GM13977 (cell line): ENCODE data around the gene OOSP3.
"Not testable (repeated sequence)": the region's sequence is repeated elsewhere in the genome, so short reads cannot be mapped to it uniquely, and the experiment has no call there.

Experiments
- DNase-seq: peaks from one replicate; pipeline ENCODE4 v3.0.0; 2012; ENCODE audit warnings: low spot score
- in situ Hi-C: fragments of 300-500 bp; cut with MboI; formaldehyde crosslinking; loops from one replicate; pipeline ENCODE4 v1.12.0; 2022; ENCODE audit warnings: low sequenced_read_pairs, low pct_unique_long_range_greater_than_20kb, mixed read lengths, inconsistent platforms; ENCODE audit not compliant: unreplicated experiment
- TF ChIP-seq, protein P1 (sequence below): IDR thresholded peaks from 2 replicates; pipeline ENCODE4 v1.5.1; 2012; ENCODE audit warnings: mild to moderate bottlenecking, control low read depth; ENCODE audit not compliant: insufficient read depth; ENCODE audit errors: extremely low read depth, missing control alignments

OOSP3 gene

DNA sequence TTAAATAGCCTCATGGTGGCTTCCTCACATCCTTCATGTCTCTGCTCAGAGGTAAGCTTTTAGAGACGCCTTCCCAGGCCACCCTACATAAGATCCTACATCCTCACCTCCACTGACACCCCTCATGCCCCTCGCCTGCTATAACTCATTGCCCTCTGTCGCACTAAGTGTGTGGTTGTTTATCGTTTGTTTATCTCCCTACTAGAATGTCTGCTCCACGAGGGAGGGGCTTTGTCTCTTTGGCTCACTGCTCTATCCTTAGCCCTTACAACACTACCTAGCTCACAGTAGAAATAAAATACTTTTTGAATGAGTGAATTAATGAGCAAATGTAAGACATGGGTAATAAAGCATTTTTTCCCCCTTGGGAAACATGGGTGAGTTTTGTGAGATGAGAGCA lies 32.0 kb upstream of the OOSP3 start:
- in situ Hi-C loops: no loop called here
- no peak for DNase-seq
- TF ChIP-seq, protein P1, sequence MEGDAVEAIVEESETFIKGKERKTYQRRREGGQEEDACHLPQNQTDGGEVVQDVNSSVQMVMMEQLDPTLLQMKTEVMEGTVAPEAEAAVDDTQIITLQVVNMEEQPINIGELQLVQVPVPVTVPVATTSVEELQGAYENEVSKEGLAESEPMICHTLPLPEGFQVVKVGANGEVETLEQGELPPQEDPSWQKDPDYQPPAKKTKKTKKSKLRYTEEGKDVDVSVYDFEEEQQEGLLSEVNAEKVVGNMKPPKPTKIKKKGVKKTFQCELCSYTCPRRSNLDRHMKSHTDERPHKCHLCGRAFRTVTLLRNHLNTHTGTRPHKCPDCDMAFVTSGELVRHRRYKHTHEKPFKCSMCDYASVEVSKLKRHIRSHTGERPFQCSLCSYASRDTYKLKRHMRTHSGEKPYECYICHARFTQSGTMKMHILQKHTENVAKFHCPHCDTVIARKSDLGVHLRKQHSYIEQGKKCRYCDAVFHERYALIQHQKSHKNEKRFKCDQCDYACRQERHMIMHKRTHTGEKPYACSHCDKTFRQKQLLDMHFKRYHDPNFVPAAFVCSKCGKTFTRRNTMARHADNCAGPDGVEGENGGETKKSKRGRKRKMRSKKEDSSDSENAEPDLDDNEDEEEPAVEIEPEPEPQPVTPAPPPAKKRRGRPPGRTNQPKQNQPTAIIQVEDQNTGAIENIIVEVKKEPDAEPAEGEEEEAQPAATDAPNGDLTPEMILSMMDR: no peak

DNA sequence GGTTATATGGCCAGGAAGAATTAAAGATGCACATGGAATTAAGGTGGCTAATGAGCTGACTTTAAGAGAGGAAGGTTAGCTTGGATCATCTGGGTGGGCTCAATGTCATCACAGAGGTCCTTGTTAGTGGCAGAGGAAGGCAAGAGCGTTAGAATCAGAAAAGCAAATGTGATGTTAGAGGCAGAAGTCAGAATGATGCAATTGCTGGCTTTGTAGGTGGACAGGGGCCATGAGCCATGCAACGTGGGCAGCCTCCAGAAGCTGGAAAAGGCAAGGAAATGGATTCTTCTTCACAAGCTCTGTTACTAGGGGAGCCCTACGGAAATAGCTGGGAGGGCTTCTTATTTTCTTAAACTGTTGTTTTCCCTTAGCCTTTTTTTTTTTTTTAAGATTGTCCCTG lies 31.0 kb upstream of the OOSP3 start:
- in situ Hi-C loops: no loop called here
- DNase-seq: no peak
- TF ChIP-seq, protein P1: no peak

DNA sequence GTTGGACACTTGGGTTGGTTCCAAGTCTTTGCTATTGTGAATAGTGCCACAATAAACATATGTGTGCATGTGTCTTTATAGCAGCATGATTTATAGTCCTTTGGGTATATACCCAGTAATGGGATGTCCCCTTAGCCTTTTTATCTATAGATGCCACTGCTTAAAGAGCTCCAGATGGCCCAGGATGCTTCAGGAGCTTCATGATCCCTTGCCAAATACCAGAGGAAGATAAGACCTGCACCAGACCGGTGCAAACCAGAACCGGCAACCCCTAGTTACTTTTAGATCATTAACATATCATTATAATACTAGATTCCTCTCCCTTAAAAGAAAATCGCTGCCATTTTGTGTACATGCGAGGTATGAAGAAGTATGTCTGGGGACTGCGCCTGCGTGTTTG lies 30.1 kb upstream of the OOSP3 start:
- in situ Hi-C loops, DNase-seq: not testable (repeated sequence)

DNA sequence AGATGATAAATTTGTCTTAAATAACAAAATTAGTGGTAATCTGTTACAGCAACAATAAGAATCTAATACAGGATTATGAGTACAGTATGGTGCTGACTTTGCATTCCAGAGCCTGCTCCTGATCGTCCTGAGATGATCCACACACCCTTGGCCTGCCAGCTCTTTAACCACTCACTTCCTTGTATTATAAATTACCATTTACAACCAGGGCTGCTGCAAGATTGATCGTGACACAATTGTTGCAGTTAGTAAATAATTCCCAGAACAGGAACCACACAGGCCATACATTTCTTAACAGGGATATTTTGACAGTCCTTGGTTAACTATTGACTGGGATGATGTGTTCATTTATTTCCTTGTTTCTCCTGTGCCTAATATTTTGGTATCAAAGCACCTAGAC lies 29.5 kb upstream of the OOSP3 start:
- DNase-seq: no peak
- TF ChIP-seq, protein P1: no peak
- in situ Hi-C loops: no loop called here

DNA sequence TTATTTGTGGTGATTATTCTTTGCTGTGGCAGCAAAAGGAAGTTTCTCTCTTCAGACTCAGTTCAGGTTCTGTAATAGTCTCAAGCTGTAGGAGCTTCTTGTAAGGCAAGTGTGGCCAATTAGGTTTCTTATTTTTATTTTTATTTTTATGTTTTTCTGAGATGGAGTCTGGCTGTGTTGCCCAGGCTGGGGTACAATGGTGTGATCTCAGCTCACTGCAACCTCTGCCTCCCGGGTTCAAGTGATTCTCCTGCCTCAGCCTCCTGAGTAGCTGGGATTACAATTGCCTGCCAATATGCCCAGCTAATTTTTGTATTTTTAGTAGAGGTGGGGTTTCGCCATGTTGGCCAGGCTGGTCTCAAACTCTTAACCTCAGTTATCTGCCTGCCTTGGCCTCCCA lies 29.0 kb upstream of the OOSP3 start:
- in situ Hi-C loops, DNase-seq: not testable (repeated sequence)

DNA sequence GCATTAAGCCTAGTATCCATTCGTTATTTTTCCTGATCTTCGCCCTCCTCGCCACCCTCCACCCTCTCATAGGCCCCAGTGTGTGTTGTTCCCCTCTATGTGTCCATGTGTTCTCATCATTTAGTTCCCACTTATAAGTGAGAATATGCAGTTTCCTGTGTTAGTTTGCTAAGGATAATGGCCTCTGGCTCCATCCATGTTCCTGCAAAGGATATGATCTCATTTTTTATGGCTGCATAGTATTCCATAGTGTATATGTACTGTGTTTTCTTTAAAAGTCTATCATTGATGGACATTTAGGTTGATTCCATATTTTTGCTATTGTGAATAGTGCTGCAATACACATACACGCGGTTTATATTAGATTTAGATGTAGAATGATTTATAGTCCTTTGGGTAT lies 27.2 kb upstream of the OOSP3 start:
- DNase-seq, in situ Hi-C loops: not testable (repeated sequence)

DNA sequence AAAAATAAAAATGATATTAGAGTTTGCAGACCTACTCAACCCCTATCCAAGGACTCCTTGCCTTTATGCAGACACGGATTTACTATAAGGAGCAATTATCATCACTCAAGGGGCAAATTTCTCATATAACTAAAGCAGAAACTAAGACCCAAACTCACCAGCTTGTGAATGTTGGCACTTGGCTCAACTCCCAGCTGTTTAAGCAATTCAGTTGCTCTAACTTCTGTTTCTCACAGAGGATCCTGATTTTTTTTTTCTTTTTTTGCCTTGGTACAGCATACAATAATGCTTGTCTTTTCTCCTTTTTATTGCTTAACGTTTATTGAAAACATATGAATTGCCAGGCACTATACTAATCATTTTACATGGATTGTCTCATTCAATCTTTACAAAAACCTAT lies 23.7 kb upstream of the OOSP3 start:
- TF ChIP-seq, protein P1: no peak
- in situ Hi-C loops: no loop called here
- no peak for DNase-seq

DNA sequence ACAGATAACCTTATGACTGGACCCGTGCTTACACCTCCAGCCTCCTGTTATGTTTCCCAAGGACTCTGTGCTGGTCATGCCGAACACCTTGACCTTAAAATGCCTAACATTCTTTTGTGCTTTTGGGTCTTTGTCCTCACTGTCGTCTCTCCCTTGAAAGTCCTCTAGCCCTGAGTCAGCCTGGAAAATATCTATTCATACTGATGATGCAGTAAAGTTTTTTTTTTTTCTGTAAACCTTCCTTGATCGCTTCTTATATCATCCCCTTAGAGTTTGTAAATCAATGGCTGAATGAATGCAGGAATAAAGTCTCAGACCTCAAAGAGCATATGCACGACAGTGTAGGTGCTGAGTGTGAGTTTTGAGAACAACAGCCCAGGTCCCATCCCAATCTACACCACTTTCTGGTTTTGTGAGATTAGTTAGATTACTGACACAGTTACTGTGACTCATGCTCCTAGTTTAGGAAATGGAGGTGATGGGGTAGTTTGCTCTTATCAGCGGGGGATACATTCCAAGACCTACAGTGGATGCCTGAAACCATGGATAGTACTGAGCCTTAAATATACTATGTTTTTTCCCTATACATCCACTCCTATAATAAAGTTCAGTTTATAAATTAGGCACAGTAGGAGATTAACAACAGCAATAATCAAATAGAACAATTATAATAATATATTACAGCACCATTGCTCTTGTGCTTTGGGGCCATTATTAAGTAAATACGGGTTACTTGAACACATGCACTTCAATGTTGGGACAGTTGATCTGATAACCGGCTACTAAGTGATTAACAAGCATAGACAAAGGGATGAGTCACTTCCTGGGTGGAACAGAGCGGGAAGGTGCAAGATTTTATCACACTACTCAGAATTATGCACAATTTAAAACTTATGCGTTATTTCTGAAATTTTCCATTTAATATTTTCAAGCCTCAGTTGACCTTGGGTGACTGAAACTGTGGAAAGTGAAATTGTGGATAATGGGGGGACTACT lies 20.8 kb upstream of the OOSP3 start:
- in situ Hi-C loops: no loop called here
- DNase-seq: no peak
- TF ChIP-seq, protein P1: no peak
